Measurements from ENCODE around the gene SLC25A21. TPM values are rescaled to one million over a fixed set of nuclear protein-coding genes. Genes with fewer than 3 reads are reported as not detected.

Gene SLC25A21
- total and polyA plus RNA-seq, 2 of the 13 experiments (the other 11 are each of a cell fraction or from before 2014, with no cell fraction given): 1.9 to 2.9 TPM

DNA sequence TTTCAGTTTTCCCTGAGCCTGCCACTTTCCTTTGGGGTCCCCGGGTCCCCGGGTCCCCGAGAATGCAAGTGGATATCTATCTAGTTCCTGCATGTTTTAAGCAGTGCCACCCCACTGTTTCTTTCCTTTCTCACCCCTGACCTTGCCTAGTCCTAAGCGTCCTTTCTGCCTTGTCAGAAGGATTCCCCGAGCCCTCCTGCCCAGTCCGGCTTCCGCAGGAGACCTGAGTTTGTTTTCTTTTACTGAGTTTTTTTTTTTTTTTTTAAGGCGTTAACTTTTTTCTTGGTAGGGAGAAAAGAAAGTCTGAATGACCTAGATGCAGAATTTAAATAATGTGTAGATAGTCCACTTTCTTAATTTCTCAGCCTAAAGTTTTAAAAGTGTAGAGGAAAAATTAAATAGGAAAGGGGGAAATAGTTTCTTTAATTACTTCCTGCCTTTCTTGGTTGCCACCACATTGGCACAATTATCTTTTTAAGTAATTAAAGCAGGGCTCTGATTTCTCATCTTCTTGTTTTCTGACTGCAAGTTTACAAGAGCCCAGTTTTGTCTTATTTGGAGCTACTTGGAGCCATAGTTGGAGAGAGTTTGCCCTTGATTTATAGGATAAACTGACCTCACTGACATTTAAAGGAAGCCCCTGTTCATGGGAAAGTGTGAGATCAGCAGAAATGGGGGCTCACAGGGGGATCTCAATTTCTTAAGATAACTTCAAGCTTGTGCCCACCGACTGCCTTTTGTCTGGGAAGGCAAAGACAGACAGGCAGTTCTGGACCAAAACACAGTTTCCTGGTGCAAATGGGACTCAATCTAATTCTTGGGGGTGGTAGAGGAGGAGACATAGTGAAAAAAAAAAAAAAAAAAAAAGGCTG is 507.8 kb downstream of the SLC25A21 start:
- Histone ChIP-seq H3K27me3 (ENCODE audit: control insufficient read depth in 1 of 2, insufficient read depth in 2 of 2, low read length in 2 of 2) (peaks cover 25 to 65% of the 10 kb centered on the region in 2 experiments), H3K4me3 (replicated peaks in 1 of 3; ENCODE audit: insufficient read depth in 1 of 3, low read depth in 2 of 3, low read length in 3 of 3) (no peak overlapping the region), H4K20me1 (ENCODE audit: insufficient read depth, low read length) (no peaks in the 10 kb centered on the region; the same call in 1 of the 2 replicates), H3K4me1 (ENCODE audit: insufficient read depth, low read length) (no peaks in the 10 kb centered on the region), H3K27ac (ENCODE audit: extremely low read length, insufficient read depth, low read length) (no peak overlapping the region), H3K9me3 (ENCODE audit: low read length) (no peaks in the 10 kb centered on the region), H3K79me2 (ENCODE audit: insufficient read depth, low read length) (no peaks in the 10 kb centered on the region), H3K36me3 (replicated peaks in 1 of 2; ENCODE audit: control insufficient read depth in 1 of 2, insufficient read depth in 2 of 2, low read length in 2 of 2) (no peaks in the 10 kb centered on the region), H3K4me2 (ENCODE audit: low read depth, low read length) (no peak overlapping the region), H2AFZ (ENCODE audit: low read length) (no peak overlapping the region), H3K9ac (ENCODE audit: insufficient read depth, low read depth, low read length) (no peak overlapping the region)
- 9% methylated on average over 9 of the region's 9 CpGs for WGBS (ENCODE audit: low lambda C conversion rate)
- POLR2A ChIA-PET: no interaction called here
- CTCF ChIA-PET (ENCODE audit: low intra/inter-chr PET ratio, low total read pairs): no interaction called here
- ATAC-seq (no peak), FAIRE-seq (no peak), DNase-seq (ENCODE audit: low spot score) (no peak)
- in situ Hi-C loops (cut with HindIII; ENCODE audit: extremely low pct_ligation_motif_present, low pct_unique_long_range_greater_than_20kb) (no loop called here), intact Hi-C loops (cut with micrococcal nuclease; ENCODE audit: unreplicated experiment) (no loop called here)
- no TSS peak for BruUV-seq (replicated peaks)
- TF ChIP-seq MAFK (conservative IDR thresholded peaks at IDR 0.05 in 1 of 2, IDR thresholded peaks at IDR 0.05 in 1 of 2; ENCODE audit: low read length in 2 of 2): peak; percentile 74 to 75
- no peak for TF ChIP-seq ATF7 (IDR thresholded peaks at IDR 0.05)
- no peak for TF ChIP-seq ATF7 (CRISPR knock-in tag; IDR thresholded peaks at IDR 0.05)
- TF ChIP-seq, protein P1, sequence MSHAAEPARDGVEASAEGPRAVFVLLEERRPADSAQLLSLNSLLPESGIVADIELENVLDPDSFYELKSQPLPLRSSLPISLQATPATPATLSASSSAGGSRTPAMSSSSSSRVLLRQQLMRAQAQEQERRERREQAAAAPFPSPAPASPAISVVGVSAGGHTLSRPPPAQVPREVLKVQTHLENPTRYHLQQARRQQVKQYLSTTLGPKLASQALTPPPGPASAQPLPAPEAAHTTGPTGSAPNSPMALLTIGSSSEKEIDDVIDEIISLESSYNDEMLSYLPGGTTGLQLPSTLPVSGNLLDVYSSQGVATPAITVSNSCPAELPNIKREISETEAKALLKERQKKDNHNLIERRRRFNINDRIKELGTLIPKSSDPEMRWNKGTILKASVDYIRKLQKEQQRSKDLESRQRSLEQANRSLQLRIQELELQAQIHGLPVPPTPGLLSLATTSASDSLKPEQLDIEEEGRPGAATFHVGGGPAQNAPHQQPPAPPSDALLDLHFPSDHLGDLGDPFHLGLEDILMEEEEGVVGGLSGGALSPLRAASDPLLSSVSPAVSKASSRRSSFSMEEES (CRISPR knock-in tag; IDR thresholded peaks at IDR 0.05): no peak
- no peak for TF ChIP-seq ZNF546 (CRISPR knock-in tag; conservative IDR thresholded peaks at IDR 0.05)
- no peak for TF ChIP-seq TGIF2 (CRISPR knock-in tag; IDR thresholded peaks at IDR 0.05)
- no peak for TF ChIP-seq HDAC2 (CRISPR knock-in tag; IDR thresholded peaks at IDR 0.05)
- TF ChIP-seq NCOR1 (IDR thresholded peaks at IDR 0.05; ENCODE audit: borderline replicate concordance, low read length): no peak
- no peak for TF ChIP-seq RNF2 (conservative IDR thresholded peaks at IDR 0.05; ENCODE audit: low read depth)
- peak; percentile 22; the same call in 1 of the 2 replicates for TF ChIP-seq EZH2 (conservative IDR thresholded peaks at IDR 0.05; ENCODE audit: low read depth, low read length)
- TF ChIP-seq MEF2D (CRISPR knock-in tag; IDR thresholded peaks at IDR 0.05): no peak
- TF ChIP-seq, protein P2, sequence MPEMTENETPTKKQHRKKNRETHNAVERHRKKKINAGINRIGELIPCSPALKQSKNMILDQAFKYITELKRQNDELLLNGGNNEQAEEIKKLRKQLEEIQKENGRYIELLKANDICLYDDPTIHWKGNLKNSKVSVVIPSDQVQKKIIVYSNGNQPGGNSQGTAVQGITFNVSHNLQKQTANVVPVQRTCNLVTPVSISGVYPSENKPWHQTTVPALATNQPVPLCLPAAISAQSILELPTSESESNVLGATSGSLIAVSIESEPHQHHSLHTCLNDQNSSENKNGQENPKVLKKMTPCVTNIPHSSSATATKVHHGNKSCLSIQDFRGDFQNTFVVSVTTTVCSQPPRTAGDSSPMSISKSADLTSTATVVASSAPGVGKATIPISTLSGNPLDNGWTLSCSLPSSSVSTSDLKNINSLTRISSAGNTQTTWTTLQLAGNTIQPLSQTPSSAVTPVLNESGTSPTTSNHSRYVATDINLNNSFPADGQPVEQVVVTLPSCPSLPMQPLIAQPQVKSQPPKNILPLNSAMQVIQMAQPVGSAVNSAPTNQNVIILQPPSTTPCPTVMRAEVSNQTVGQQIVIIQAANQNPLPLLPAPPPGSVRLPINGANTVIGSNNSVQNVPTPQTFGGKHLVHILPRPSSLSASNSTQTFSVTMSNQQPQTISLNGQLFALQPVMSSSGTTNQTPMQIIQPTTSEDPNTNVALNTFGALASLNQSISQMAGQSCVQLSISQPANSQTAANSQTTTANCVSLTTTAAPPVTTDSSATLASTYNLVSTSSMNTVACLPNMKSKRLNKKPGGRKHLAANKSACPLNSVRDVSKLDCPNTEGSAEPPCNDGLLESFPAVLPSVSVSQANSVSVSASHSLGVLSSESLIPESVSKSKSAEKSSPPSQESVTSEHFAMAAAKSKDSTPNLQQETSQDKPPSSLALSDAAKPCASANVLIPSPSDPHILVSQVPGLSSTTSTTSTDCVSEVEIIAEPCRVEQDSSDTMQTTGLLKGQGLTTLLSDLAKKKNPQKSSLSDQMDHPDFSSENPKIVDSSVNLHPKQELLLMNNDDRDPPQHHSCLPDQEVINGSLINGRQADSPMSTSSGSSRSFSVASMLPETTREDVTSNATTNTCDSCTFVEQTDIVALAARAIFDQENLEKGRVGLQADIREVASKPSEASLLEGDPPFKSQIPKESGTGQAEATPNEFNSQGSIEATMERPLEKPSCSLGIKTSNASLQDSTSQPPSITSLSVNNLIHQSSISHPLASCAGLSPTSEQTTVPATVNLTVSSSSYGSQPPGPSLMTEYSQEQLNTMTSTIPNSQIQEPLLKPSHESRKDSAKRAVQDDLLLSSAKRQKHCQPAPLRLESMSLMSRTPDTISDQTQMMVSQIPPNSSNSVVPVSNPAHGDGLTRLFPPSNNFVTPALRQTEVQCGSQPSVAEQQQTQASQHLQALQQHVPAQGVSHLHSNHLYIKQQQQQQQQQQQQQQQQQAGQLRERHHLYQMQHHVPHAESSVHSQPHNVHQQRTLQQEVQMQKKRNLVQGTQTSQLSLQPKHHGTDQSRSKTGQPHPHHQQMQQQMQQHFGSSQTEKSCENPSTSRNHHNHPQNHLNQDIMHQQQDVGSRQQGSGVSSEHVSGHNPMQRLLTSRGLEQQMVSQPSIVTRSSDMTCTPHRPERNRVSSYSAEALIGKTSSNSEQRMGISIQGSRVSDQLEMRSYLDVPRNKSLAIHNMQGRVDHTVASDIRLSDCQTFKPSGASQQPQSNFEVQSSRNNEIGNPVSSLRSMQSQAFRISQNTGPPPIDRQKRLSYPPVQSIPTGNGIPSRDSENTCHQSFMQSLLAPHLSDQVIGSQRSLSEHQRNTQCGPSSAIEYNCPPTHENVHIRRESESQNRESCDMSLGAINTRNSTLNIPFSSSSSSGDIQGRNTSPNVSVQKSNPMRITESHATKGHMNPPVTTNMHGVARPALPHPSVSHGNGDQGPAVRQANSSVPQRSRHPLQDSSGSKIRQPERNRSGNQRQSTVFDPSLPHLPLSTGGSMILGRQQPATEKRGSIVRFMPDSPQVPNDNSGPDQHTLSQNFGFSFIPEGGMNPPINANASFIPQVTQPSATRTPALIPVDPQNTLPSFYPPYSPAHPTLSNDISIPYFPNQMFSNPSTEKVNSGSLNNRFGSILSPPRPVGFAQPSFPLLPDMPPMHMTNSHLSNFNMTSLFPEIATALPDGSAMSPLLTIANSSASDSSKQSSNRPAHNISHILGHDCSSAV (CRISPR knock-in tag; IDR thresholded peaks at IDR 0.05; ENCODE audit: borderline replicate concordance): no peak
